Adrenal gland (tissue), 12 donors: Measurements from ENCODE around the gene CHMP4A. TPM values are rescaled to one million over a fixed set of nuclear protein-coding genes. Genes with fewer than 3 reads are reported as not detected.

ENCODE experiments used
- DNase-seq, 7 donors: peaks; one replicate each; pipeline ENCODE4 v3.0.0-alpha.2; 2019 to 2020
- H3K27ac ChIP-seq, 5 donors: fragments of 200-600 bp; sonication (generic) in 4 of 5; 1 replicate in 3 of 5; 2 replicates in 2 of 5; pipeline versions ENCODE4 v1.5.1 to v1.8.0; 2016 to 2020; ENCODE audit warnings: mild to moderate bottlenecking in 1 of 5
- H3K27me3 ChIP-seq: fragments of 200-600 bp; 2 replicates; pipeline ENCODE4 v1.8.0; 2021
- H3K36me3 ChIP-seq, 2 donors: fragments of 200-600 bp; replicated peaks in 1 of 2; 1 replicate in 1 of 2; 2 replicates in 1 of 2; pipeline versions ENCODE4 v1.5.1 to v1.8.0; 2018 to 2022
- H3K4me1 ChIP-seq, 2 donors: fragments of 200-600 bp; replicated peaks in 1 of 2; 1 replicate in 1 of 2; 2 replicates in 1 of 2; pipeline versions ENCODE4 v1.5.1 to v1.8.0; 2018 to 2021
- H3K4me3 ChIP-seq, 4 donors: fragments of 200-600 bp; sonication (generic) in 3 of 4; one replicate each; pipeline ENCODE4 v1.5.1; 2016 to 2018
- H3K9me3 ChIP-seq, 3 donors: fragments of 200-600 bp; sonication (generic) in 1 of 3; replicated peaks in 1 of 3; 1 replicate in 2 of 3; 2 replicates in 1 of 3; pipeline versions ENCODE4 v1.5.1 to v1.8.0; 2016 to 2021
- CTCF ChIP-seq, 6 experiments: fragments of 450-650 bp in 4 of 6; fragments of 200-600 bp in 2 of 6; sonication (generic) in 1 of 6; IDR thresholded peaks; 1 replicate in 5 of 6; 2 replicates in 1 of 6; pipeline versions ENCODE4 v1.5.1 to v1.8.0; 2016 to 2021; ENCODE audit warnings: antibody characterized with exemption in 6 of 6, mild to moderate bottlenecking in 2 of 6, moderate library complexity in 1 of 6
- POLR2A ChIP-seq, 2 donors: fragments of 450-650 bp; IDR thresholded peaks; one replicate each; pipeline ENCODE4 v1.6.1; 2017; ENCODE audit warnings: antibody characterized with exemption in 2 of 2, mild to moderate bottlenecking in 2 of 2, moderate library complexity in 1 of 2
- WGBS, 4 donors: extraction: QIAGEN DNeasy Blood & Tissue Kit in 2 of 4; methylation state at CpG; one replicate each; pipeline versions ENCODE4 v1.1.5 to v1.1.7; 2013 to 2017; 5-methylcytosine and 5-hydroxymethylcytosine counted together
- intact Hi-C, 2 donors: fragments of 100-400 bp; cut with DNase I; formaldehyde crosslinking; loops; one replicate each; pipeline versions ENCODE4 v1.14.1 to v1.15.0; 2022 to 2023
- polyA plus RNA-seq, 3 donors: library from polyadenylated mRNA; stranded (reverse); fragments of 200-250 nt in 2 of 3; fragments of 350-450 nt in 1 of 3; fragmentation: Illumina TruSeq in 1 of 3; extraction: RNeasy Lipid Tissue Mini Kit (QIAGEN cat#74804) in 1 of 3; gene quantifications; one replicate each; pipeline ENCODE4 v1.2.3, GENCODE V29; 2013 to 2014
- total RNA-seq, 9 donors: library from RNA; depleted of rRNA in 4 of 9; stranded (reverse); fragments of >200 nt in 4 of 9; fragments of 120-200 nt in 1 of 9; fragmentation: NEBNext Ultra II Directional in 1 of 9; extraction: Animal tissue kit (Norgen Biotek cat#: 25700) in 1 of 9; gene quantifications; one replicate each; pipeline versions ENCODE4 v1.1.0 to v1.2.4, GENCODE V29; 2013 to 2023
- donor health status: healthy with polysubstance abuse.
- donor health status: Bipolar disorder and iron deficiency.
- donor health status: DM: yes; HTN: yes; CAD: no.
- donor health status: DM: no; HTN: no; CAD: no.
- donor health status: DM: no; HTN: no; CAD: no.
- donor health status: DM: yes; HTN: yes; CAD: no.

CHMP4A gene
- total and polyA plus RNA-seq, 12 donors: 32.9 to 118 (median 59.0) TPM

GRCh38 chr14:24190416-24190815, 22.9 kb downstream of the CHMP4A start:
- peaks cover 17 to 26% of the 10 kb centered on the region in 2 donors for H3K4me1 ChIP-seq

DNA sequence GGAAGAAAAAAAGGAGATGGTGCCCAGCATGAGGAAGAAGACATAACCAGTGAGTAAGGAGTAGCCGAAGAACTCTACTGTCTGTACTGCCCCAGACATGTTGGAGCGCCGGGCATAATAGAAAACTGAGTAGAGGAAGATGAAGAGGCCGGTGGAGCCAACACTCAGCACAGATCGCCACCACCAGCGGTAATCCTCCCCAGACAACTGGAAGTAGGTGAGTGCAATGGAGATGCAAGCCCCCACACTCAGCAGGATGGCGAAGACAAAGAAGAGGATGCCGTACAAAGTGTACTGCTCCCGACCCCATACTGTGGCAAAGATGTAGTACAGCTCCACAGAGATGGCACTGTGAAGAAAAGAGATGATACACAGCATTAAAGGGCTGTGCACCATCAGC, 23.8 kb downstream of the CHMP4A start:
- no peak overlapping the region for H3K4me3 ChIP-seq
- TF ChIP-seq POLR2A (IDR thresholded peaks at IDR 0.05): no peak
- no peak for TF ChIP-seq CTCF (IDR thresholded peaks at IDR 0.05)
- WGBS, 4 donors: 88 to 98% (median 91%) methylated on average over 9 of the region's 9 CpGs
- peaks cover 0 to 52% of the 10 kb centered on the region in 2 donors for H3K36me3 ChIP-seq
- H3K27me3 ChIP-seq: no peaks in the 10 kb centered on the region
- no peak for DNase-seq
- peaks cover 13 to 21% of the 10 kb centered on the region in 2 donors for H3K4me1 ChIP-seq
- intact Hi-C loops: no loop called here
- H3K9me3 ChIP-seq: no peaks in the 10 kb centered on the region
- H3K27ac ChIP-seq: peak overlapping the region in 1 of 5 donors; percentile 50

More at GRCh38 chr14:24190416-24190815, 22.9 kb downstream of the CHMP4A start:
- H3K27ac ChIP-seq: no peak overlapping the region
- no peak for TF ChIP-seq POLR2A (IDR thresholded peaks at IDR 0.05)
- TF ChIP-seq CTCF (IDR thresholded peaks at IDR 0.05): no peak
- no peak overlapping the region for H3K4me3 ChIP-seq
- H3K9me3 ChIP-seq: no peaks in the 10 kb centered on the region
- H3K27me3 ChIP-seq: no peaks in the 10 kb centered on the region
- WGBS, 4 donors: 90 to 91% (median 91%) methylated on average over 10 of the region's 10 CpGs
- no peak for DNase-seq
- intact Hi-C loops: no loop called here
- peaks cover 0 to 43% of the 10 kb centered on the region in 2 donors for H3K36me3 ChIP-seq

- WGBS, 4 donors: 1 to 4% (median 2%) methylated on average over 3 of the region's 3 CpGs
- no peaks in the 10 kb centered on the region for H3K27me3 ChIP-seq
- peak overlapping the region in 1 of 4 donors; percentile 69 for H3K4me3 ChIP-seq
- intact Hi-C loops: no loop called here
- peaks cover 0 to 57% of the 10 kb centered on the region in 2 donors for H3K36me3 ChIP-seq
- peaks cover 9 to 17% of the 10 kb centered on the region in 2 donors for H3K4me1 ChIP-seq
- no peaks in the 10 kb centered on the region for H3K9me3 ChIP-seq
- peak overlapping the region in 2 of 5 donors; percentile 50 to 88 for H3K27ac ChIP-seq
- TF ChIP-seq CTCF (IDR thresholded peaks at IDR 0.05) (no peak), POLR2A (IDR thresholded peaks at IDR 0.05) (no peak)
- DNase-seq: no peak
Measured at GRCh38 chr14:24189059-24189375, 24.3 kb downstream of the CHMP4A start.

DNA sequence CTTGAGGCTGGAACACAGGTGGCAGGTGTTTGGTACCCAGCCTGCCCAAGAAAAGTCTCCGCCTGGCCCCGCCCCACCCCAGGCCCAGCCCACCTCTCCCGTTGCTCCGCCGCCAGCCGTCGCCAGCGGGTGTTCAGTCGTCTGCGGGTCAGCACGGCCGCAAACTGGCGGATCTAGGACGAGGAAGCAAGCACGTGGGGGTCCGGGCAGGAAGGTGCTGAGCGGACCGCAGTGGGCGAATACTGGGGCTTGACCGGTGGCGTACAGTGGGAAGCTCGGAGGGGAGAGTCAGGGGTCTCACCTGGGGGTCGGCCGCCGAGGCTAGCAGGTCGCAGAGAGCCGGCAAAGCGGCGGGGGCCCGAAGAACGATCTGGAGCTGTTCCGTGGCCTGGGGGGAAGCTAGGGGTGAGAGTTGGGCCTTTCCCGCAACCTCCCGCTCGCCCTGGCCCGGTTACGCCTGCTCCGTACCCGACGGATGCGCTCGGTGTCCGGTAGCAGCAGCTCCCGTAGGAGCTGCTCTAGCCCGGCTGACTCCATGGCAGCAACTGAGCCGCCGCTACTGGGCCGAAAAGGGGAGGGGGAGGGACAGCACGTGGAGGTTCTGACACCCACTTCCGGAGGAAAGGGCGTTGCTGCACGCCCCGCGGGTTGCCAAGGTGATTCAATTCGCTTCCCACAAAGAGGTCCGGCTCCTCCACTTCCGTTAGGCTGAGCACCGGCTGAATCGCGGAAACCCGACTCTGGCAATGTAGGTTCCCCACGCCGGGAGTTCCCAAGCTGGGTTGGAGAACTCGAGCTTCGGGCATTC, 24.8 kb downstream of the CHMP4A start, which contains the start of gene IPO4:
Gene IPO4 (minus strand): TSS at position 566 of the 808 bp plus-strand sequence. CDS start 29 bp downstream, at position 537.
- peaks cover 9 to 17% of the 10 kb centered on the region in 2 donors for H3K4me1 ChIP-seq
- peak; percentile 95 to 99 (median 98) for DNase-seq
- H3K27me3 ChIP-seq: no peaks in the 10 kb centered on the region
- TF ChIP-seq POLR2A (IDR thresholded peaks at IDR 0.05) (peak; percentile 55 to 85), CTCF (IDR thresholded peaks at IDR 0.05) (no peak)
- peaks cover 0 to 62% of the 10 kb centered on the region in 2 donors for H3K36me3 ChIP-seq
- H3K27ac ChIP-seq: peak within 1 kb of the TSS in 4 of 5 donors; percentile 58 to 88 (median 76)
- peak within 1 kb of the TSS in 3 of 4 donors; percentile 32 to 80 (median 69) for H3K4me3 ChIP-seq
- H3K9me3 ChIP-seq: no peaks in the 10 kb centered on the region
- WGBS, 4 donors: 0 to 1% (median 0%) methylated on average over 17 to 65 of the region's 65 CpGs
- intact Hi-C loops: no loop called here
